NCI-H345 (cell line): Measurements from ENCODE around the gene ZNF680.

ENCODE experiments used
- DNase-seq: peaks from one replicate; lab custom pipeline; 2025; lab: John Stamatoyannopoulos, UW

ZNF680 gene

GRCh38 chr7:64562626-64563278, at the start of gene ZNF680:
Gene ZNF680 (minus strand): TSS chr7:64563071. CDS start chr7:64562954, 117 bp downstream.
- DNase-seq: peak; percentile 96

DNA sequence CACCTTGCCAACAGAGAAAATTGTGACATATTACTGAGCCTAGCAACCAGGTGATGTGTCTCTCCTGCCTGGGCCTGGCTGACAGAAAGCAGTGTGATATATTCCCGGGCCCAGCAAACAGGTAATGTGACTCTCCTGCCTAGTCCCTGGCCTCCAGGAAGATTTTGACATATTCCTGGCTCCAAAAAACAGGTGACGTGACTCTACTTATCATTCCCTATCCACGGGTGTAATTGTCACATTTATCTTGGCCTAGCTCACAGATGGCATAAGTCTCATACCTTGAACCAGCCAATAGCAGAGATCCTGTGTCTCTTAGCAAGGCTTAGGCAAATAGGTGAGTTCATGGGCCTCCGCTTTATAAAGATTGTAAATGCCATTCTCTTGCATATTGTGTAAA, 49.6 kb upstream of the ZNF680 start:
- no peak for DNase-seq

DNA sequence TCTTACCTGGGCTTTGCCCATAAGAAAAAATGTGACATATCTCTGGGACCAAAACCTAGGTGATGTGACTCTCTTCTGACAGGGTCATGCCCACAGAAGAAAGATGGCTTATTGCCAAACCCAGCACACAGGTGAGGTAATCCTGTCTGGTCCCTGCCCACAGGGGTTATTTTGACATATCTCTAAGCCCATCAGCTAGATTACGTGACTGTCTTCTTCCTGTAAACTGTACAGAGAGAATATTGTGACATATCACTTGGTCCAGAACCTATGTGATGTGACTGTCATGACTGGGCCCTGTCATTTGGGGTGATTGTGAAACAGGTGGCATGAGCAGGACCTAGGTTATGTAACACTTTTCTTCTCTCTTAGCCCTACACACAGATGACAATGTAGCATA, 48.8 kb upstream of the ZNF680 start:
- no peak for DNase-seq

DNA sequence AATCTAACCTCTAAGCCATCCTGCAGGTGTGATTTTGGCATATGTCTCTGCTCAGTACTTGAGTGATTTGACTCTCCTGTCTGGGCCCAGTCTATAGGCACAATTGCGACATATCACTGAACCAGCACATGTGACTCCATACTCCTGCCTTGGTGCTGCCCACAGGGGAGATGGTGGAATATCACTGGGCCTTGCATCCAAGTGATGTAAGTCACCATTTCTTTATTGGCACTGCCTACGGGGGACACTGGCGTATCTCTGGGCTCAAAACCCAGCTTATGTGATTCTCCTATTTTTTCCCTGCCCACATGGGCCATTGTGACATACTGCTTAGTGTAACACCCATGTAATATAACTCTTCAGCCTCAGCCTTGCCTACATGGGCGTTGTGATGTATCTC, 48.1 kb upstream of the ZNF680 start:
- no peak for DNase-seq

DNA sequence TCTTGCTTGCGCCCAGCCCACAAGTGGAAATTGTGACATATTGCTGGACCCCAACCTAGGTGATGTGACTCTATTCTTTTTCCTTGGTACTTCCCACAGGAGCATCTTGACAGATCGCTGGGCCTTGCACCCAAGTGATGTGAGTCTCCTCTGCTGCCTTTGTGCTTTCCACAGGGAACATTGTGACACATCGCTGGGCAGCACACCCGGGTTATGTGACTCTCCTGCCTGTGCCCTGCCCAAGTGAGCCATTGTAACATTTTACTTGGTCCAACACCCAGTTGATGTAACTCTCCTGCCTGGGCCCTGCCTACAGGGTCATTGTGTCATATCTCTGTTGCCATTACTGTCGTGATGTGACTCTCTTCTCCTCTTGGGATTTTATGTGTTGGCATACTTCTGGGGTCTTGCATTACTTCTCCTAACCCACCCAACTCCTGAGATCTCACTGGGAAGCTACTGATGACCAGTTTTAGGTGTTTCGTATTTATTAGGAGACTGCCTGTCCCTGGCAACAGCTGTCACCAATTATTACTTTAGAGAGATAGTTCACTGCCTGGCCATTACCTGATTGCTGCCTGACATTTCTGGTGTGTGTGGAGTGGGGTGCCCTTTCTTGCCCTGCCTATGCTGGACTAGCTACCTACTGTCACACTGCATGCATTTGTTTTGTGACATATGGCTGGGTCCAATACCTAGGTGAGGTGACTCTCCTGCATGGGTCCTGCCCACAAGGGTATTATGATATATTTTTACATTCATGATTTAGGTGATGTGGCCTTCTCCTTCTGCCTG, 45.4 kb upstream of the ZNF680 start:
- DNase-seq: no peak

DNA sequence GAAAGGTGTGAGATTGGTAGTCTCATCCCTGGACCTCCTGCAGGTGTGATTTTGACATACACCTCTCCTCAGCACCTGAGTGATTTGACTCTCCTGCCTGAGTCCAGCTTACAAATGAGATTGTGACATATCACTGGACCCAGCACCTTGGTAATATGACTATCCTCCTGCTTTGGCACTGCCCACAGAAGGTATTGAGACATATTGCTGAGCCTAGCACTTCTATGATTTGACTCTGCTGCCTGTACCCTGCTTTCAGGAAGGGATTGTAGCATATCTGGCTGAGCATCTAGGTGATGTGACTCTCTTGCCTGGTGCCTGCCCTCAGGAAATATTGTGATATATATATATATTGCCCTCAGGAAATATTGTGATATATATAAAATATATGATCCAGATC, 43.5 kb upstream of the ZNF680 start:
- no peak for DNase-seq

DNA sequence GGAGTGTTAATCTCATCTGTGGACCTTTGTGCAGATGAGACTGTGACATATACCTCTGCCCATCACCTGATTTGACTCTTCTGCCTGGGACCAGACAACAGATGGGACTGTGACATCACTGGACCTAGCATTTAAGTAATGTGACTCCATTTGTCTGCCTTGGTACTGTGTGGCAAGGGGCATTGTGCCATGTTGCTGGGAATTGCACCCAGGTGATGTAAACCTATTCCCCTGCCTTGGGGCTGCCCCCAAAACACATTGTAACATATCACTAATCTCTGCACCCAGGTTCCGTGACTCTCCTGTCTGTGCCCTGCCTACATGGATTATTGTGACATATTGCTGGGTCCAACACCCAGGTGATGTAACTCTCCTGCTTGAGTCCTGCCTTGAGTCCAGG, 40.4 kb upstream of the ZNF680 start:
- no peak for DNase-seq

DNA sequence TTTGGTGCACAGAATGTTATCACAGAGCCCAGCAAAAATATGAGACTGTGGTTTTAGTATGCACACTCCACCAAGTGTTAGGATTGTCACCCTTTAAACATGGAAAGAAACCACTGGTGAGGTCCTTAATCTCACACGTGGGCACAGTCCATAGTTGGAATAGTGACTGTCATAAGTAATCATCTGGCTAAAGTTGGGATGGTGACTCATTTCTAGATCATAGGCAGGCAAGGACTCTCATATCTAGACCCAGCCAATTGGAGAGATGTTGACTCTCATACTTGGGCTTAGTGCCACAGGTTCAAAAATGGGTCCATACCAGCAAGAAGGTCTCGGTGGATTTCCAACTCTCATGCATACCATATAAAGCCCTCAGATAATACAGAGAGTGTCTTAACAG, 39.6 kb upstream of the ZNF680 start:
- DNase-seq: no peak

DNA sequence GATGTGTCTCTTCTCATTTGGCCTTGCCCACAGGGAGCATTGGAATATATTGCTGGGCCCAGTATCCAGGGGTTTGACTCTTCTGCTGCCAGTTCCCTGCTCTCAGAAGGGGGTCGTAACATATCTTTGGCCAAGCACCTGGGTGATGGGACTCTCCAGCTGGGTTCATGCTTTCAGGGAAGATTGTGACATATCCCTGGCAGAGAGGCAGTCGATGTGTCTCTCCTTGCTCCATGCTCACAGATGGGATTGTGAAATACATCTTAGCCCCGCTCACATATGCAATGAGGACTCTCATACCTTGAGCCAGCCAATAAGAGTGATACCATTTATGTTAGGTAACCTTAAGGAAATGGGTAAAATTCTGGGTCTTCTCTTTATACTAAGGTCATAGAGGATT, 39.2 kb upstream of the ZNF680 start:
- DNase-seq: no peak

- no peak for DNase-seq
Observed at GRCh38 chr7:64599359-64599758, 36.5 kb upstream of the ZNF680 start.

GRCh38 chr7:64590971-64591370, 28.1 kb upstream of the ZNF680 start:
- no peak for DNase-seq

- DNase-seq: no peak
Observed at GRCh38 chr7:64581926-64582894, 19.3 kb upstream of the ZNF680 start.

- no peak for DNase-seq
Observed at GRCh38 chr7:64581391-64581790, 18.5 kb upstream of the ZNF680 start.

DNA sequence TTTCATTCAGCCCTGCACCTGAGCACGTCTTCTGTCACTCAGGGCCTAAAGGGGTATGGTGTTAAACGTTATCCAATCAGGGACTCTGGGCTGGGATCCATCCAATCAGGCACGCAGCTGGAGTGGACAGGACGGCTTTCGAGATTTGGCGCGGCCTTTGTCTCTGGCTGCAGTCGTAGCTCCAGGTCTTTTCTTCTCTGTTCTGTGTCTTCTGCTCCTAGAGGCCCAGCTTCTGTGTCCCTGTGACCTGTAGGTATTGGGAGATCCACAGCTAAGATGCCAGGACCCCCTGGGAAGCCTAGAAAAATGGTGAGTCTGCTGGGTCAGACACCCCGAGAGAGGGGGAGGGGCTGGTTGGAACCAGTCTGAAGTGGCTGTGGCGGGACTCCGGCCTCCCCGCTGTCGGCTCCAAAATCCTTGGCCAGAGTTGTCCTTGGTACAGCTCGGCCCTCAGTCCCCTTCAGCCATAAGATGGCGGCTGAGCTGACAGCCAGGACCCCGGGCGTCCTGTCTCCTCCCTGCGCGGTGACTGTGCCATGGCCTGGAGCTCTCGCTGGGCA, 11.7 kb upstream of the ZNF680 start:
- peak; percentile 68 for DNase-seq

GRCh38 chr7:64570284-64570605, 7.4 kb upstream of the ZNF680 start:
- peak; percentile 57 for DNase-seq

- peak; percentile 72 for DNase-seq
Observed at GRCh38 chr7:64569372-64570283, 6.8 kb upstream of the ZNF680 start.

DNA sequence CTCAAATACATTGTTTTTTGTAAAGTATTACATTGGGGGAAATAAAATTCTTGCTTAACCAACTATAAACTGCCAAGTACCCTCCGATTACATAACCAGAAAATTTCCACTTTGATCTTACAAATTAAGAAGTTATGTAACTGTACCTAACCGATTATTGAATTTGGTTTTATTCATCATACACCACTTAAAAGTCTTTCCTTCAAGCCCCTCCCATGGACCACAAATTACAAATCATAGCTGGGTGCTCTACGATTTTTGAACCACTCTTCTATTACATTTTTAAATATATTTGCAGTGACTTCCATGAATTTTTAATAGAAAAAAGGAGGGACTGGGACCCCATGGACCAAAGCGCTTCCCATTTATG, 630 bp downstream of the ZNF680 start:
- no peak for DNase-seq

DNA sequence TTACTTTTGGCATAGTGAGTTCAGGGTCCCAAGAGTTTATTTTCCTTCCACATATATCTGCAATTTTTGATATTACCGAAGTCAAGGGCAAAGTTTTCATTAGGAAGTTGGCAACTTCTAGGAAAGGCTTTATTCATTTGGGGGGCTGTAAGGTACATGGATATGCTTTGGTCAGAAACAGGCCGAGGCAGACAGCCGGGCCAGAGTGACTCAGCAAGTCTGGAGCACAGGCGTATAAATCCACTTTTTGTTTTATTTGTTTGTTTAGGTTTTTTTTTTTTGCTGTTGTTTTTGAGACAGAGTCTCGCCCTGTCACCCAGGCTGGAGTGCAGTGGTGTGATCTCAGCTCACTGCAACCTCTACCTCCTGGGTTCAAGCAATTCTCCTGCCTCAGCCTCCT, 3.7 kb downstream of the ZNF680 start:
- no peak for DNase-seq

DNA sequence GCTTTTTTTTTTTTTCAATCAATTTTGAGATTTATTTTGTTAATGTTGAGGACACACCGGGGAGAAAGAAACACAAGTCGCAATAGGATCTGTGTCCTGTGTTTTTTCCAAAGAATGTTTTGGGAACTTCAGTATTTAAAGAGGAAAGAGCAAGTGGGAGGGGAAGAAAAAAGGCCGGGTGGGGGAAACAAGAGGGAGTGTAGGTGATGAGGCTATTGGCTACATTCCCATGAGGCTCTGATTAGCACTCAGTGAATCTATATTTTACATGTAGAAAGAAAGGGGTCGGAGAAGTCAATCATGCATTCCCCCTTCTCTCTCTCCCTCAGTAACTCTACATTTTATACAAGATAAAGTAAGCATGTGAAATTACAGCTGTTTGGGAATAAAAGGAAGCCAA, 4.1 kb downstream of the ZNF680 start:
- no peak for DNase-seq

GRCh38 chr7:64558323-64558705, 4.6 kb downstream of the ZNF680 start:
- no peak for DNase-seq

DNA sequence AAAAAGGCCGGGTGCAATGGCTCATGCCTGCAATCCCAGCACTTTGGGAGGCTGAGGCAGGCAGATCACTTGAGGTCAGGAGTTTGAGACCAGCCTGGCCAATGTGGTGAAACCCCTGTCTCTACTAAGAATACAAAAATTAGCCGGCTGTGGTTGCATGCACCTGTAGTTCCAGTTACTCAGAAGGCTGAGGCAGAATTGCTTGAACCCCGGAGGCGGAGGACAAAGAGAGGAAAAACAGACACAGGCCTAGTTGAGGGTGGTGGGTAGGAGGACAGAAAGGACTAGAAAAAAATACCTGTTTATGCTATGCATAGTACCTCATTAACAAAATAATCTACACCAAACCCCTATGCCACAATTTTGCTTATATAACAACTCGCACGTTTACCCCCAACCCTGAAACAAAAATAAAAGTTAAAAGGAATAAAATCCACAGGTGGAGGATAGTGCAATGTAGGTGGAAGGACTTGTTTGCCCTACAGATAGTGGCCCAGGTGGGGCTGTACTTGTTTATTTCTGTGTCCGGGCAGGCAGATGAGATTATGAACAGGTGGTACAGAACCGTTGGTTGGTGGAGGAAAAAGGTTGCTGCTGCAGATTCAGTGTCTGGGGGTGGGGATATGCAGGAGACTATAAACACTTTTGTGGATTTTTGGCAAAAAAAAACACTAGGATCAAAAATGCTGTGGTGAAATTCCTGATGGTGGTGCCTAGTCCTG, 5.1 kb downstream of the ZNF680 start:
- DNase-seq: no peak
